ENCODE data around the gene MMD2. TPM values are rescaled to one million over a fixed set of nuclear protein-coding genes. Genes with fewer than 3 reads are reported as not detected.

Gene MMD2
- polyA plus RNA-seq, 1 donor from 2014 or later, result 0.40 TPM

DNA sequence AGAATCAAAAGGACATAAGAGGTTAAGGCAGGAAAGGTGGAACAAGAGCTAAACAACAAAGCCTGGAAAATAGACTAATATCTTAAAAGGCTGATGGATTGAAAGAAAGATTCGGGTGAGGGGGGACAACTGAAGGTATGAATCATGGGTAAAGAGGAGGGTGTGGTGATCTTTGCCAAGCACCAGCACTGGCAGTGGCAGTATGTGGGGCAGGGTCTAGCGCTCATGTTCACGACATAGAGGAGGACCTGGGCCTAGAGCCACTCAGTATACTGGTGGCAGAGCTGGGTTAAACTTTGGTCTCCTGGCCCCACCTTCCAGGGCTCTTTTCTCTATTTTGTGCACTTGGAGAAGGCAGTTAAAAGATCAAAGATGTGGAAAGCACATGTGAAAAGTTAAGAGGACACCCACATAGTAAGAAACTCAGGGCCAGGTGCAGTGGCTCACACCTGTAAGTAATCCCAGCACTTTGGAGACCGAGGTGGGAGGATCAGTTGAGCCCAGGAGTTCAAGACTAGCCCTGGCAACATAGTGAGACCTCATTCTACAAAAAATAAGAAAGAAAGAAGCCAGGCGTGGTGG is 40.5 kb upstream of the MMD2 start:
- Histone ChIP-seq H3K4me2 (ENCODE audit: low read length) (no peak overlapping the region), H3K9me2 (ENCODE audit: insufficient read depth, low read length) (no peaks in the 10 kb centered on the region), H2AFZ (ENCODE audit: low read depth, low read length) (no peak overlapping the region), H3K9ac (ENCODE audit: low read length) (no peak overlapping the region), H3K27ac (ENCODE audit: low read length) (no peak overlapping the region), H3K4me3 (ENCODE audit: low read length) (no peak overlapping the region), H4K20me1 (ENCODE audit: insufficient read depth) (no peaks in the 10 kb centered on the region), H3K36me3 (ENCODE audit: insufficient read depth, low read length) (no peaks in the 10 kb centered on the region), H3K9me3 (ENCODE audit: low read length) (no peaks in the 10 kb centered on the region), H3F3A (ENCODE audit: insufficient read depth, low read length, poor library complexity, severe bottlenecking) (no peaks in the 10 kb centered on the region), H3K79me2 (replicated peaks; ENCODE audit: insufficient read depth, low read length) (no peaks in the 10 kb centered on the region), H3K27me3 (ENCODE audit: insufficient read depth, low read depth, low read length) (no peaks in the 10 kb centered on the region)
- TF ChIP-seq RAD21 (conservative IDR thresholded peaks at IDR 0.05) (no peak), MXI1 (conservative IDR thresholded peaks at IDR 0.05; ENCODE audit: poor library complexity, severe bottlenecking) (no peak), EZH2 (IDR thresholded peaks at IDR 0.05; ENCODE audit: borderline replicate concordance, insufficient read depth, low read length, poor library complexity, severe bottlenecking) (no peak), TAF1 (IDR thresholded peaks at IDR 0.05; ENCODE audit: low read depth) (no peak), POLR2AphosphoS5 (IDR thresholded peaks at IDR 0.05) (no peak), EP300 (conservative IDR thresholded peaks at IDR 0.05; ENCODE audit: poor library complexity, severe bottlenecking) (no peak), SMC3 (conservative IDR thresholded peaks at IDR 0.05; ENCODE audit: poor library complexity) (no peak)
- TF ChIP-seq, protein P1, sequence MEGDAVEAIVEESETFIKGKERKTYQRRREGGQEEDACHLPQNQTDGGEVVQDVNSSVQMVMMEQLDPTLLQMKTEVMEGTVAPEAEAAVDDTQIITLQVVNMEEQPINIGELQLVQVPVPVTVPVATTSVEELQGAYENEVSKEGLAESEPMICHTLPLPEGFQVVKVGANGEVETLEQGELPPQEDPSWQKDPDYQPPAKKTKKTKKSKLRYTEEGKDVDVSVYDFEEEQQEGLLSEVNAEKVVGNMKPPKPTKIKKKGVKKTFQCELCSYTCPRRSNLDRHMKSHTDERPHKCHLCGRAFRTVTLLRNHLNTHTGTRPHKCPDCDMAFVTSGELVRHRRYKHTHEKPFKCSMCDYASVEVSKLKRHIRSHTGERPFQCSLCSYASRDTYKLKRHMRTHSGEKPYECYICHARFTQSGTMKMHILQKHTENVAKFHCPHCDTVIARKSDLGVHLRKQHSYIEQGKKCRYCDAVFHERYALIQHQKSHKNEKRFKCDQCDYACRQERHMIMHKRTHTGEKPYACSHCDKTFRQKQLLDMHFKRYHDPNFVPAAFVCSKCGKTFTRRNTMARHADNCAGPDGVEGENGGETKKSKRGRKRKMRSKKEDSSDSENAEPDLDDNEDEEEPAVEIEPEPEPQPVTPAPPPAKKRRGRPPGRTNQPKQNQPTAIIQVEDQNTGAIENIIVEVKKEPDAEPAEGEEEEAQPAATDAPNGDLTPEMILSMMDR (IDR thresholded peaks at IDR 0.05; ENCODE audit: poor library complexity, severe bottlenecking), result no peak
- TF ChIP-seq, protein P2, sequence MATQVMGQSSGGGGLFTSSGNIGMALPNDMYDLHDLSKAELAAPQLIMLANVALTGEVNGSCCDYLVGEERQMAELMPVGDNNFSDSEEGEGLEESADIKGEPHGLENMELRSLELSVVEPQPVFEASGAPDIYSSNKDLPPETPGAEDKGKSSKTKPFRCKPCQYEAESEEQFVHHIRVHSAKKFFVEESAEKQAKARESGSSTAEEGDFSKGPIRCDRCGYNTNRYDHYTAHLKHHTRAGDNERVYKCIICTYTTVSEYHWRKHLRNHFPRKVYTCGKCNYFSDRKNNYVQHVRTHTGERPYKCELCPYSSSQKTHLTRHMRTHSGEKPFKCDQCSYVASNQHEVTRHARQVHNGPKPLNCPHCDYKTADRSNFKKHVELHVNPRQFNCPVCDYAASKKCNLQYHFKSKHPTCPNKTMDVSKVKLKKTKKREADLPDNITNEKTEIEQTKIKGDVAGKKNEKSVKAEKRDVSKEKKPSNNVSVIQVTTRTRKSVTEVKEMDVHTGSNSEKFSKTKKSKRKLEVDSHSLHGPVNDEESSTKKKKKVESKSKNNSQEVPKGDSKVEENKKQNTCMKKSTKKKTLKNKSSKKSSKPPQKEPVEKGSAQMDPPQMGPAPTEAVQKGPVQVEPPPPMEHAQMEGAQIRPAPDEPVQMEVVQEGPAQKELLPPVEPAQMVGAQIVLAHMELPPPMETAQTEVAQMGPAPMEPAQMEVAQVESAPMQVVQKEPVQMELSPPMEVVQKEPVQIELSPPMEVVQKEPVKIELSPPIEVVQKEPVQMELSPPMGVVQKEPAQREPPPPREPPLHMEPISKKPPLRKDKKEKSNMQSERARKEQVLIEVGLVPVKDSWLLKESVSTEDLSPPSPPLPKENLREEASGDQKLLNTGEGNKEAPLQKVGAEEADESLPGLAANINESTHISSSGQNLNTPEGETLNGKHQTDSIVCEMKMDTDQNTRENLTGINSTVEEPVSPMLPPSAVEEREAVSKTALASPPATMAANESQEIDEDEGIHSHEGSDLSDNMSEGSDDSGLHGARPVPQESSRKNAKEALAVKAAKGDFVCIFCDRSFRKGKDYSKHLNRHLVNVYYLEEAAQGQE (IDR thresholded peaks at IDR 0.05; ENCODE audit: borderline replicate concordance), result no peak

DNA sequence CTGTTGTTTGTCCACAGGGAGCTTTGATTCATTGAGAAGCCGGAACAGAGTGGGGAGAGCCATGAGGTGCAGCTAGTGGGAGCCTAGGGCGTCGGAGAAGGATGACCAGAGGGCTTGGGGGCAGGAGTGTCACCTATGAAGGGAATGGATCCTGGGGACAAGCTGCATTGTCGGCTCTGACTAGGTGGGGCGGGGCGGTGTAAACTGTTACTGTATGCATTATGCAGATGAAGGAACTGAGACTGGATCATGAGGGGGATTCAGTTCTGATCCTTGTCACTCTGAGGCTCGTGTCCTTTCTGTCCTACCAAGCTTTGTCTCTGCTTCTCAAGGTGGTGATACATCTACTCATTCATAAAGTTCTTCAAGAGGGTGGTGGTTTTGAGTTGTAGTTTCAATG is 39.9 kb upstream of the MMD2 start:
- H3K36me3 ChIP-seq (ENCODE audit: insufficient read depth, low read length), result no peaks in the 10 kb centered on the region
- no peaks in the 10 kb centered on the region for H3K9me3 ChIP-seq (ENCODE audit: low read length)
- H3F3A ChIP-seq (ENCODE audit: insufficient read depth, low read length, poor library complexity, severe bottlenecking), result no peaks in the 10 kb centered on the region
- H3K27me3 ChIP-seq (ENCODE audit: insufficient read depth, low read depth, low read length), result no peaks in the 10 kb centered on the region
- no peaks in the 10 kb centered on the region for H3K9me2 ChIP-seq (ENCODE audit: insufficient read depth, low read length)
- TF ChIP-seq, protein P1 (IDR thresholded peaks at IDR 0.05; ENCODE audit: poor library complexity, severe bottlenecking), result no peak
- TF ChIP-seq MXI1 (conservative IDR thresholded peaks at IDR 0.05; ENCODE audit: poor library complexity, severe bottlenecking), result no peak
- TF ChIP-seq, protein P2 (IDR thresholded peaks at IDR 0.05; ENCODE audit: borderline replicate concordance), result no peak
- no peak for TF ChIP-seq TAF1 (IDR thresholded peaks at IDR 0.05; ENCODE audit: low read depth)
- TF ChIP-seq SMC3 (conservative IDR thresholded peaks at IDR 0.05; ENCODE audit: poor library complexity), result no peak
- no peak for TF ChIP-seq RAD21 (conservative IDR thresholded peaks at IDR 0.05)
- TF ChIP-seq EP300 (conservative IDR thresholded peaks at IDR 0.05; ENCODE audit: poor library complexity, severe bottlenecking), result no peak
- TF ChIP-seq POLR2AphosphoS5 (IDR thresholded peaks at IDR 0.05), result no peak
- no peak for TF ChIP-seq EZH2 (IDR thresholded peaks at IDR 0.05; ENCODE audit: borderline replicate concordance, insufficient read depth, low read length, poor library complexity, severe bottlenecking)
- H3K79me2 ChIP-seq (replicated peaks; ENCODE audit: insufficient read depth, low read length), result no peaks in the 10 kb centered on the region
- no peaks in the 10 kb centered on the region for H4K20me1 ChIP-seq (ENCODE audit: insufficient read depth)
- H3K4me2 ChIP-seq (ENCODE audit: low read length), result no peak overlapping the region
- H3K4me3 ChIP-seq (ENCODE audit: low read length), result no peak overlapping the region
- no peak overlapping the region for H2AFZ ChIP-seq (ENCODE audit: low read depth, low read length)
- H3K9ac ChIP-seq (ENCODE audit: low read length), result no peak overlapping the region
- H3K27ac ChIP-seq (ENCODE audit: low read length), result no peak overlapping the region

All from neural cell (in vitro differentiated cells).